Measurements from ENCODE around the gene KRT76. TPM values are rescaled to one million over a fixed set of nuclear protein-coding genes. Genes with fewer than 3 reads are reported as not detected.

Gene KRT76
- total RNA-seq, 6 experiments from 2014 or later, result not detected

- Mint-ChIP-seq H3K27ac (no peak overlapping the region), H3K4me3 (no peak overlapping the region), H3K9me3 (no peaks in the 10 kb centered on the region), H3K4me1 (ENCODE audit: low read depth) (no peaks in the 10 kb centered on the region), H3K36me3 (ENCODE audit: low read depth) (no peaks in the 10 kb centered on the region), H3K27me3 (ENCODE audit: insufficient read depth) (peaks cover 59% of the 10 kb centered on the region)
- no peak for TF ChIP-seq CTCF (IDR thresholded peaks at IDR 0.05)
- DNase-seq, result no peak
Observed at GRCh38 chr12:52767427-52767826, 9.7 kb downstream of the KRT76 start.

- H3K27ac Mint-ChIP-seq, result no peak overlapping the region
- H3K4me3 Mint-ChIP-seq, result no peak overlapping the region
- H3K4me1 Mint-ChIP-seq (ENCODE audit: low read depth), result no peaks in the 10 kb centered on the region
- no peak for DNase-seq
- no peak for TF ChIP-seq CTCF (IDR thresholded peaks at IDR 0.05)
- H3K27me3 Mint-ChIP-seq (ENCODE audit: insufficient read depth), result peaks cover 55% of the 10 kb centered on the region
- H3K9me3 Mint-ChIP-seq, result no peaks in the 10 kb centered on the region; the same call in 1 of the 2 replicates
- no peaks in the 10 kb centered on the region for H3K36me3 Mint-ChIP-seq (ENCODE audit: low read depth)
Observed at GRCh38 chr12:52767020-52767379, 10.1 kb downstream of the KRT76 start.

- H3K27me3 Mint-ChIP-seq (ENCODE audit: insufficient read depth), result peaks cover 50% of the 10 kb centered on the region
- TF ChIP-seq CTCF (IDR thresholded peaks at IDR 0.05), result no peak
- H3K36me3 Mint-ChIP-seq (ENCODE audit: low read depth), result no peaks in the 10 kb centered on the region
- DNase-seq, result no peak
- H3K4me1 Mint-ChIP-seq (ENCODE audit: low read depth), result no peaks in the 10 kb centered on the region
- H3K4me3 Mint-ChIP-seq, result no peak overlapping the region
- H3K27ac Mint-ChIP-seq, result no peak overlapping the region
- H3K9me3 Mint-ChIP-seq, result peaks cover 5% of the 10 kb centered on the region
Observed at GRCh38 chr12:52766351-52767019, 10.7 kb downstream of the KRT76 start.

GRCh38 chr12:52765702-52766101 is 11.4 kb downstream of the KRT76 start:
- H3K9me3 Mint-ChIP-seq, result peaks cover 13% of the 10 kb centered on the region
- no peaks in the 10 kb centered on the region for H3K4me1 Mint-ChIP-seq (ENCODE audit: low read depth)
- DNase-seq, result no peak
- no peaks in the 10 kb centered on the region for H3K36me3 Mint-ChIP-seq (ENCODE audit: low read depth)
- no peak overlapping the region for H3K4me3 Mint-ChIP-seq
- TF ChIP-seq CTCF (IDR thresholded peaks at IDR 0.05), result no peak
- no peak overlapping the region for H3K27ac Mint-ChIP-seq
- peaks cover 45% of the 10 kb centered on the region for H3K27me3 Mint-ChIP-seq (ENCODE audit: insufficient read depth)

- Mint-ChIP-seq H3K4me1 (ENCODE audit: low read depth) (no peaks in the 10 kb centered on the region), H3K36me3 (ENCODE audit: low read depth) (no peaks in the 10 kb centered on the region), H3K27me3 (ENCODE audit: insufficient read depth) (peaks cover 41% of the 10 kb centered on the region), H3K27ac (no peak overlapping the region), H3K4me3 (no peak overlapping the region), H3K9me3 (peaks cover 25% of the 10 kb centered on the region)
- no peak for DNase-seq
- no peak for TF ChIP-seq CTCF (IDR thresholded peaks at IDR 0.05)
Observed at GRCh38 chr12:52763991-52764390, 13.2 kb downstream of the KRT76 start.
